K562 (cell line): Measurements from ENCODE around the gene KPNA4. TPM values are rescaled to one million over a fixed set of nuclear protein-coding genes. Genes with fewer than 3 reads are reported as not detected.

Experiments
- FOXP1 ChIP-seq: sonication (generic); formaldehyde crosslinking; IDR thresholded peaks from 2 replicates; pipeline ENCODE4 v1.8.0; 2022; ENCODE audit warnings: mild to moderate bottlenecking, missing genetic modification reagents
- FUS ChIP-seq: fragments of 200-400 bp; formaldehyde crosslinking; optimal IDR thresholded peaks from 2 replicates; pipeline ENCODE3; 2017; ENCODE audit warnings: low read depth, low read length
- KAT7 ChIP-seq: sonication (generic); formaldehyde crosslinking; IDR thresholded peaks from 2 replicates; pipeline ENCODE4 v1.8.0; 2022; ENCODE audit warnings: missing genetic modification reagents, mild to moderate bottlenecking, borderline replicate concordance
- MYBL2 ChIP-seq, 2 experiments: fragments of 450-650 bp in 1 of 2; sonication (generic) in 1 of 2; formaldehyde crosslinking in 1 of 2; IDR thresholded peaks; 2 replicates each; pipeline versions ENCODE4 v1.6.1 to v1.8.1; 2017 to 2022; ENCODE audit warnings: borderline replicate concordance in 1 of 2, inconsistent platforms in 1 of 2, low read depth in 1 of 2, mild to moderate bottlenecking in 1 of 2, missing genetic modification reagents in 1 of 2, moderate library complexity in 1 of 2
- NR2C1 ChIP-seq, 2 experiments: fragments of 450-650 bp; IDR thresholded peaks; 2 replicates each; pipeline ENCODE4 v1.6.1; 2017; ENCODE audit warnings: mild to moderate bottlenecking in 2 of 2, antibody characterized with exemption in 1 of 2, inconsistent platforms in 1 of 2, missing compliant biosample characterization in 1 of 2, missing genetic modification characterization in 1 of 2
- PRMT5 ChIP-seq: sonication (generic); formaldehyde crosslinking; IDR thresholded peaks from 2 replicates; pipeline ENCODE4 v1.5.0; 2020; ENCODE audit warnings: missing genetic modification reagents
- SMAD1 ChIP-seq: fragments of 150-350 bp; IDR thresholded peaks from 2 replicates; pipeline ENCODE4 v1.6.1; 2014; ENCODE audit warnings: low read length, low read depth; ENCODE audit not compliant: partially characterized antibody
- ZBTB8A ChIP-seq: fragments of 450-650 bp; IDR thresholded peaks from 2 replicates; pipeline ENCODE4 v1.6.1; 2018; ENCODE audit warnings: mild to moderate bottlenecking, moderate library complexity; ENCODE audit not compliant: partially characterized antibody
- ZNF224 ChIP-seq: sonication (generic); formaldehyde crosslinking; IDR thresholded peaks from 2 replicates; pipeline ENCODE4 v1.8.0; 2022; ENCODE audit warnings: mild to moderate bottlenecking, missing genetic modification reagents
- polyA plus RNA-seq, 8 experiments: library from polyadenylated mRNA; depleted of rRNA in 4 of 8; stranded (reverse) in 5 of 8; unstranded in 3 of 8; fragments of >200 nt; fragmentation: Nextera tagmentation in 2 of 8; fragmentation: Illumina TruSeq in 1 of 8; extraction: Ambion mirVana in 2 of 8; extraction: Trizol in 1 of 8; gene quantifications; 2 replicates each; pipeline versions ENCODE4 v1.2.1 to v1.2.3, GENCODE V29; 2011 to 2014; ENCODE audit warnings: inconsistent platforms in 1 of 8, missing spikeins in 1 of 8
- total RNA-seq, 7 experiments: library from RNA; depleted of rRNA in 6 of 7; stranded (reverse); fragments of >200 nt in 6 of 7; fragmentation: Illumina TruSeq in 2 of 7; extraction: Trizol in 2 of 7; gene quantifications; 2 replicates each; pipeline versions ENCODE4 v1.2.1 to v1.2.3, GENCODE V29; 2011 to 2021; ENCODE audit warnings: low replicate concordance in 1 of 7
- TF ChIP-seq, protein P1 (sequence below): fragments of 450-650 bp; formaldehyde crosslinking; conservative IDR thresholded peaks from 2 replicates; pipeline ENCODE4 v1.4.0; 2022; ENCODE audit warnings: mild to moderate bottlenecking, missing genetic modification characterization
- TF ChIP-seq, protein P2 (sequence below): sonication (generic); formaldehyde crosslinking; IDR thresholded peaks from 2 replicates; pipeline ENCODE4 v1.8.0; 2023; ENCODE audit warnings: mild to moderate bottlenecking, missing genetic modification reagents
- TF ChIP-seq, protein P3 (sequence below), 2 experiments: fragments of 450-650 bp; conservative IDR thresholded peaks; 2 replicates each; pipeline ENCODE4 v1.6.1; 2017; ENCODE audit warnings: mild to moderate bottlenecking in 2 of 2, moderate library complexity in 2 of 2
- TF ChIP-seq, protein P4 (sequence below), 3 experiments: fragments of 200-800 bp in 1 of 3; fragments of 250-450 bp in 1 of 3; fragments of 450-650 bp in 1 of 3; sonication (Bioruptor Pico) in 1 of 3; sonication (Bioruptor generic) in 1 of 3; formaldehyde crosslinking in 1 of 3; IDR thresholded peaks; 2 replicates each; pipeline versions ENCODE4 v1.6.1 to v1.8.0; 2016 to 2022; ENCODE audit warnings: mild to moderate bottlenecking in 2 of 3, missing genetic modification characterization in 2 of 3, missing compliant biosample characterization in 1 of 3, moderate library complexity in 1 of 3
- TF ChIP-seq, protein P5 (sequence below), 3 experiments: IDR thresholded peaks in 2 of 3; conservative IDR thresholded peaks in 1 of 3; 2 replicates each; pipeline ENCODE4 v1.5.1; 2011 to 2012; ENCODE audit warnings: low read length in 3 of 3, mild to moderate bottlenecking in 3 of 3, control low read depth in 2 of 3, improper control_type of control experiment in 1 of 3, inconsistent platforms in 1 of 3, low read depth in 1 of 3, mixed read lengths in 1 of 3, moderate library complexity in 1 of 3; ENCODE audit not compliant: insufficient read depth in 2 of 3

The KPNA4 gene
- total and polyA plus RNA-seq, 9 of the 15 experiments (the other 6 are each of a cell fraction or from before 2014, with no cell fraction given) = 13.9 to 66.6 (median 34.5) TPM

DNA sequence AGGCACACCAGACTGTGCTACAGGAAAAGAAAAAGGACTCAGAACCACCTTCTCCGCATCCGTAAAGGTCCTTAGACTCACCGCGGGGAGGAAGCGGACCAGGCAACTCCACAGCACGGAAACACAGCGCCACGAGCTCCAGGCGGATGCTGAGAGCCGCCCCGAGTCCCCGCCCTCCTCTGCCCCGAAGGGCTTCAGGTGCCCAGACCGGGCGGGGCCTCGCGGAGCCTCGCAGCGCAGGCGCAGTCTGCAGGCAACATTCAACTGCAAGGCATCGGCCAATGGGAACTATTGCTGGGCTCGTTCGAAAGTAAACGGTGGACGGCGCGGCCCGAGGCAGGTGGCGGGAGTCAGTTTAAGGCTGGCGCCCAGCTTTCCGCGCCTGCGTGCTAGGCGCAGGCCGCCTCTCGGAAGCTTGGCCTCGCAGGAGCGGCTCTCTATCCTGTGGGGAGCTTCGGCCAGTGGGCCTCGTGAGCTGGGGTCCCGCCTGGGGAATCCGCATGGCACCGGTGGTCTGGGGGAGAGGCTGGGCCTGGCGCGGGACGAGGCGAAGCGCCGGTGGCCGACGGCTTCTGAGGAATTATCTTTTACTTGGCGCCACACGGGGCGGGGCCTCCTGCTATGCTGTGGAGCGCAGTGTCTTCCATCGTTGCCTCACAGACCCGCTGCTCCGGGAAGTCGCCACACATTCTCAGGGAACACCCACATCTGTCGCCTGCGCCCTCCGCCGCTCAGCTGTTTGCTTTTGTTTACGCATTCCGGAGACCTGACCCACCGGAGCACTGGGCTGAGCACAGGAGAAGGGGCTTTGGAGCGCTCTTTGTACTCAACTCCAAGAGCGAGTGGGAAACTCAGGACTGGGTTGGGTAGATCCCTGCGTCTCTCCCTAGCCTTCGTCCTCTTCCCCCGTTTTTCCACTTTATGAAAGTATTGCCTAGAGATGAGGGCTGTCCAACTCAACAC lies 115.5 kb downstream of the KPNA4 start, which contains the start of gene TRIM59 (continued):
- TF ChIP-seq PRMT5 (no peak), ZNF224 (CRISPR knock-in tag) (no peak; the same call in 1 of the 2 replicates), KAT7 (CRISPR knock-in tag) (peak; percentile 96), ZBTB8A (no peak), FOXP1 (CRISPR knock-in tag) (peak; percentile 95), FUS (no peak), SMAD1 (peak; percentile 27), MYBL2 (IDR thresholded peaks at IDR 0.05; ENCODE audit: low read depth) (peak; percentile 100), MYBL2 (CRISPR knock-in tag; IDR thresholded peaks at IDR 0.05; ENCODE audit: borderline replicate concordance) (peak; percentile 100; the same call in 1 of the 2 replicates), NR2C1 (IDR thresholded peaks at IDR 0.05) (no peak), NR2C1 (tag; IDR thresholded peaks at IDR 0.05) (no peak)
- TF ChIP-seq, protein P1, sequence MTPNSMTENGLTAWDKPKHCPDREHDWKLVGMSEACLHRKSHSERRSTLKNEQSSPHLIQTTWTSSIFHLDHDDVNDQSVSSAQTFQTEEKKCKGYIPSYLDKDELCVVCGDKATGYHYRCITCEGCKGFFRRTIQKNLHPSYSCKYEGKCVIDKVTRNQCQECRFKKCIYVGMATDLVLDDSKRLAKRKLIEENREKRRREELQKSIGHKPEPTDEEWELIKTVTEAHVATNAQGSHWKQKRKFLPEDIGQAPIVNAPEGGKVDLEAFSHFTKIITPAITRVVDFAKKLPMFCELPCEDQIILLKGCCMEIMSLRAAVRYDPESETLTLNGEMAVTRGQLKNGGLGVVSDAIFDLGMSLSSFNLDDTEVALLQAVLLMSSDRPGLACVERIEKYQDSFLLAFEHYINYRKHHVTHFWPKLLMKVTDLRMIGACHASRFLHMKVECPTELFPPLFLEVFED = no peak
- TF ChIP-seq, protein P2, sequence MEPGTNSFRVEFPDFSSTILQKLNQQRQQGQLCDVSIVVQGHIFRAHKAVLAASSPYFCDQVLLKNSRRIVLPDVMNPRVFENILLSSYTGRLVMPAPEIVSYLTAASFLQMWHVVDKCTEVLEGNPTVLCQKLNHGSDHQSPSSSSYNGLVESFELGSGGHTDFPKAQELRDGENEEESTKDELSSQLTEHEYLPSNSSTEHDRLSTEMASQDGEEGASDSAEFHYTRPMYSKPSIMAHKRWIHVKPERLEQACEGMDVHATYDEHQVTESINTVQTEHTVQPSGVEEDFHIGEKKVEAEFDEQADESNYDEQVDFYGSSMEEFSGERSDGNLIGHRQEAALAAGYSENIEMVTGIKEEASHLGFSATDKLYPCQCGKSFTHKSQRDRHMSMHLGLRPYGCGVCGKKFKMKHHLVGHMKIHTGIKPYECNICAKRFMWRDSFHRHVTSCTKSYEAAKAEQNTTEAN (CRISPR knock-in tag) = no peak
- TF ChIP-seq, protein P3, sequence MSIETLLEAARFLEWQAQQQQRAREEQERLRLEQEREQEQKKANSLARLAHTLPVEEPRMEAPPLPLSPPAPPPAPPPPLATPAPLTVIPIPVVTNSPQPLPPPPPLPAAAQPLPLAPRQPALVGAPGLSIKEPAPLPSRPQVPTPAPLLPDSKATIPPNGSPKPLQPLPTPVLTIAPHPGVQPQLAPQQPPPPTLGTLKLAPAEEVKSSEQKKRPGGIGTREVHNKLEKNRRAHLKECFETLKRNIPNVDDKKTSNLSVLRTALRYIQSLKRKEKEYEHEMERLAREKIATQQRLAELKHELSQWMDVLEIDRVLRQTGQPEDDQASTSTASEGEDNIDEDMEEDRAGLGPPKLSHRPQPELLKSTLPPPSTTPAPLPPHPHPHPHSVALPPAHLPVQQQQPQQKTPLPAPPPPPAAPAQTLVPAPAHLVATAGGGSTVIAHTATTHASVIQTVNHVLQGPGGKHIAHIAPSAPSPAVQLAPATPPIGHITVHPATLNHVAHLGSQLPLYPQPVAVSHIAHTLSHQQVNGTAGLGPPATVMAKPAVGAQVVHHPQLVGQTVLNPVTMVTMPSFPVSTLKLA (conservative IDR thresholded peaks at IDR 0.05) = peak; percentile 88 to 92
- TF ChIP-seq, protein P4, sequence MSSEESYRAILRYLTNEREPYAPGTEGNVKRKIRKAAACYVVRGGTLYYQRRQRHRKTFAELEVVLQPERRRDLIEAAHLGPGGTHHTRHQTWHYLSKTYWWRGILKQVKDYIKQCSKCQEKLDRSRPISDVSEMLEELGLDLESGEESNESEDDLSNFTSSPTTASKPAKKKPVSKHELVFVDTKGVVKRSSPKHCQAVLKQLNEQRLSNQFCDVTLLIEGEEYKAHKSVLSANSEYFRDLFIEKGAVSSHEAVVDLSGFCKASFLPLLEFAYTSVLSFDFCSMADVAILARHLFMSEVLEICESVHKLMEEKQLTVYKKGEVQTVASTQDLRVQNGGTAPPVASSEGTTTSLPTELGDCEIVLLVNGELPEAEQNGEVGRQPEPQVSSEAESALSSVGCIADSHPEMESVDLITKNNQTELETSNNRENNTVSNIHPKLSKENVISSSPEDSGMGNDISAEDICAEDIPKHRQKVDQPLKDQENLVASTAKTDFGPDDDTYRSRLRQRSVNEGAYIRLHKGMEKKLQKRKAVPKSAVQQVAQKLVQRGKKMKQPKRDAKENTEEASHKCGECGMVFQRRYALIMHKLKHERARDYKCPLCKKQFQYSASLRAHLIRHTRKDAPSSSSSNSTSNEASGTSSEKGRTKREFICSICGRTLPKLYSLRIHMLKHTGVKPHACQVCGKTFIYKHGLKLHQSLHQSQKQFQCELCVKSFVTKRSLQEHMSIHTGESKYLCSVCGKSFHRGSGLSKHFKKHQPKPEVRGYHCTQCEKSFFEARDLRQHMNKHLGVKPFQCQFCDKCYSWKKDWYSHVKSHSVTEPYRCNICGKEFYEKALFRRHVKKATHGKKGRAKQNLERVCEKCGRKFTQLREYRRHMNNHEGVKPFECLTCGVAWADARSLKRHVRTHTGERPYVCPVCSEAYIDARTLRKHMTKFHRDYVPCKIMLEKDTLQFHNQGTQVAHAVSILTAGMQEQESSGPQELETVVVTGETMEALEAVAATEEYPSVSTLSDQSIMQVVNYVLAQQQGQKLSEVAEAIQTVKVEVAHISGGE (CRISPR knock-in tag; IDR thresholded peaks at IDR 0.05) = peak in 2 of 3 experiments; percentile 5 to 88; a peak in 2 of 6 replicates
- TF ChIP-seq, protein P5, sequence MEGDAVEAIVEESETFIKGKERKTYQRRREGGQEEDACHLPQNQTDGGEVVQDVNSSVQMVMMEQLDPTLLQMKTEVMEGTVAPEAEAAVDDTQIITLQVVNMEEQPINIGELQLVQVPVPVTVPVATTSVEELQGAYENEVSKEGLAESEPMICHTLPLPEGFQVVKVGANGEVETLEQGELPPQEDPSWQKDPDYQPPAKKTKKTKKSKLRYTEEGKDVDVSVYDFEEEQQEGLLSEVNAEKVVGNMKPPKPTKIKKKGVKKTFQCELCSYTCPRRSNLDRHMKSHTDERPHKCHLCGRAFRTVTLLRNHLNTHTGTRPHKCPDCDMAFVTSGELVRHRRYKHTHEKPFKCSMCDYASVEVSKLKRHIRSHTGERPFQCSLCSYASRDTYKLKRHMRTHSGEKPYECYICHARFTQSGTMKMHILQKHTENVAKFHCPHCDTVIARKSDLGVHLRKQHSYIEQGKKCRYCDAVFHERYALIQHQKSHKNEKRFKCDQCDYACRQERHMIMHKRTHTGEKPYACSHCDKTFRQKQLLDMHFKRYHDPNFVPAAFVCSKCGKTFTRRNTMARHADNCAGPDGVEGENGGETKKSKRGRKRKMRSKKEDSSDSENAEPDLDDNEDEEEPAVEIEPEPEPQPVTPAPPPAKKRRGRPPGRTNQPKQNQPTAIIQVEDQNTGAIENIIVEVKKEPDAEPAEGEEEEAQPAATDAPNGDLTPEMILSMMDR (IDR thresholded peaks at IDR 0.05 in 2 of 3, conservative IDR thresholded peaks at IDR 0.05 in 1 of 3; ENCODE audit: insufficient read depth in 2 of 3, low read depth in 1 of 3, low read length in 3 of 3) = peak; percentile 5 to 21 (median 9); a peak in 2 of 6 replicates
